Astrocyte (in vitro differentiated cells and primary cell): Measurements from ENCODE around the gene ASCC3. TPM values are rescaled to one million over a fixed set of nuclear protein-coding genes. Genes with fewer than 3 reads are reported as not detected.

Experiments
- DNase-seq: peaks from one replicate; pipeline ENCODE4 v3.0.0-alpha.2; 2010; ENCODE audit warnings: low read depth
- FAIRE-seq: peaks from 2 replicates; lab custom pipeline; 2011; peaks lifted over from hg19 to GRCh38; lab: Jason Lieb, UNC
- H2AFZ ChIP-seq: 2 replicates; pipeline ENCODE4 v1.6.0; 2012; ENCODE audit warnings: low read depth, low read length, inconsistent platforms
- H3K27ac ChIP-seq: 2 replicates; pipeline ENCODE4 v1.5.1; 2011; ENCODE audit warnings: low read depth, low read length, inconsistent platforms
- H3K27me3 ChIP-seq: 2 replicates; pipeline ENCODE4 v1.6.0; 2011; ENCODE audit warnings: low read length, inconsistent platforms; ENCODE audit not compliant: insufficient read depth
- H3K36me3 ChIP-seq: 2 replicates; pipeline ENCODE4 v1.5.1; 2011; ENCODE audit warnings: low read length, inconsistent platforms; ENCODE audit not compliant: insufficient read depth
- H3K4me1 ChIP-seq: 2 replicates; pipeline ENCODE4 v1.5.1; 2011; ENCODE audit warnings: low read length, inconsistent platforms; ENCODE audit not compliant: insufficient read depth
- H3K4me2 ChIP-seq: 2 replicates; pipeline ENCODE4 v1.6.0; 2012; ENCODE audit warnings: low read length, inconsistent platforms
- H3K4me3 ChIP-seq: 2 replicates; pipeline ENCODE4 v1.5.1; 2011; ENCODE audit warnings: low read depth, mild to moderate bottlenecking, low read length, inconsistent platforms; ENCODE audit not compliant: insufficient read depth
- H3K79me2 ChIP-seq: 2 replicates; pipeline ENCODE4 v1.6.0; 2012; ENCODE audit warnings: mild to moderate bottlenecking, low read length, inconsistent platforms; ENCODE audit not compliant: insufficient read depth
- H3K9ac ChIP-seq: 2 replicates; pipeline ENCODE4 v1.6.0; 2012; ENCODE audit warnings: mild to moderate bottlenecking, low read length, inconsistent platforms
- H3K9me3 ChIP-seq: 2 replicates; pipeline ENCODE4 v1.5.1; 2012; ENCODE audit warnings: low read depth, mild to moderate bottlenecking, low read length, inconsistent platforms; ENCODE audit not compliant: insufficient read depth
- H4K20me1 ChIP-seq: 2 replicates; pipeline ENCODE4 v1.6.0; 2012; ENCODE audit warnings: low read length, inconsistent platforms; ENCODE audit not compliant: insufficient read depth
- H3K27ac Mint-ChIP-seq: one replicate; pipeline ENCODE4 v1.8.0; 2021; ENCODE audit warnings: mild to moderate bottlenecking, mixed read lengths; ENCODE audit not compliant: unreplicated experiment
- H3K27me3 Mint-ChIP-seq: one replicate; pipeline ENCODE4 v1.8.0; 2021; ENCODE audit warnings: low read depth, mixed read lengths; ENCODE audit not compliant: unreplicated experiment
- H3K36me3 Mint-ChIP-seq: one replicate; pipeline ENCODE4 v1.8.0; 2021; ENCODE audit warnings: low read depth, mixed read lengths; ENCODE audit not compliant: unreplicated experiment
- H3K4me1 Mint-ChIP-seq: one replicate; pipeline ENCODE4 v1.8.0; 2021; ENCODE audit warnings: low read depth, mixed read lengths; ENCODE audit not compliant: unreplicated experiment
- H3K4me3 Mint-ChIP-seq: one replicate; pipeline ENCODE4 v1.8.0; 2021; ENCODE audit warnings: mild to moderate bottlenecking, moderate library complexity, mixed read lengths; ENCODE audit not compliant: unreplicated experiment
- H3K9me3 Mint-ChIP-seq: one replicate; pipeline ENCODE4 v1.8.0; 2021; ENCODE audit warnings: mild to moderate bottlenecking, mixed read lengths; ENCODE audit not compliant: unreplicated experiment
- EZH2 ChIP-seq: IDR thresholded peaks from 2 replicates; pipeline ENCODE4 v1.6.1; 2012; ENCODE audit warnings: mild to moderate bottlenecking, low read length, inconsistent platforms; ENCODE audit not compliant: insufficient read depth
- total RNA-seq: library from RNA; stranded (reverse); gene quantifications from 2 replicates; pipeline ENCODE4 v1.2.1, GENCODE V29; 2021
- TF ChIP-seq, protein P1 (sequence below): IDR thresholded peaks from 2 replicates; pipeline ENCODE4 v1.5.1; 2011; ENCODE audit warnings: low read depth, mild to moderate bottlenecking, inconsistent platforms, low read length, moderate library complexity; ENCODE audit not compliant: insufficient read depth

Gene ASCC3
- total RNA-seq, 1 donor from 2014 or later: 138 TPM

DNA sequence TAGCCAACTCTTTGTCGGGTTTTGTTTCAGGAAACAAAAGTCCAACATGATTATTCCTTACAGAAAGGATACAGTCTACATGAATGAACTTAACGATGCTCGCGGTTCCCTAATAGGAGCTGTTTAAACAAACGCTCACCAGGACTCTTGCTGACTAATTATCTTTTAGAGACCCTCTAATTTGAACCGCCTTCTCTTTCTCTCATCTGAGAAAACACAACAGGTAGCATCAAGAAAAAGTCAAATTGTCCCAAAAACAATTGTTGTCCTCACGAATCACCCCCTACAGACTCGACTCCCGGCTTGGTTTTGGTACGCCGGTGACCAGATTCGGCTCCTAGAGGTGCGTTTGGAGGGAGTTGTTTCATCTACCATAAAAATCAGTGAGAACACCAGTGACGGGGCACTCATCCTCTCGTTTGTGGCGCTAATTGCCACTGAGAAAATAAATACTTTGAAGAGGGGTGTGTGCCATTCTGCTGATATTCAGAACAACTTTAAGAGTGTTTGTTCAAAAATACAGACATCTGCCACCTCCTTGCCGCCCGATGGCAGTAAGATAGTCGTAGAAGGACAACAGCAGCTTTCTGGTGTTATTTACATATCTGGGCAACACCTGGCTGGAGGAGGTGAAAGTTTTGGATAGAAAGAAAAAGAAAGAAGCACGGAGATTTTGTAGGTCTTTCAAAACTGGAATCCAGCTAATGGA is 415.3 kb downstream of the ASCC3 start:
- peaks cover 89% of the 10 kb centered on the region for H3K27me3 Mint-ChIP-seq
- TF ChIP-seq EZH2: no peak
- TF ChIP-seq, protein P1, sequence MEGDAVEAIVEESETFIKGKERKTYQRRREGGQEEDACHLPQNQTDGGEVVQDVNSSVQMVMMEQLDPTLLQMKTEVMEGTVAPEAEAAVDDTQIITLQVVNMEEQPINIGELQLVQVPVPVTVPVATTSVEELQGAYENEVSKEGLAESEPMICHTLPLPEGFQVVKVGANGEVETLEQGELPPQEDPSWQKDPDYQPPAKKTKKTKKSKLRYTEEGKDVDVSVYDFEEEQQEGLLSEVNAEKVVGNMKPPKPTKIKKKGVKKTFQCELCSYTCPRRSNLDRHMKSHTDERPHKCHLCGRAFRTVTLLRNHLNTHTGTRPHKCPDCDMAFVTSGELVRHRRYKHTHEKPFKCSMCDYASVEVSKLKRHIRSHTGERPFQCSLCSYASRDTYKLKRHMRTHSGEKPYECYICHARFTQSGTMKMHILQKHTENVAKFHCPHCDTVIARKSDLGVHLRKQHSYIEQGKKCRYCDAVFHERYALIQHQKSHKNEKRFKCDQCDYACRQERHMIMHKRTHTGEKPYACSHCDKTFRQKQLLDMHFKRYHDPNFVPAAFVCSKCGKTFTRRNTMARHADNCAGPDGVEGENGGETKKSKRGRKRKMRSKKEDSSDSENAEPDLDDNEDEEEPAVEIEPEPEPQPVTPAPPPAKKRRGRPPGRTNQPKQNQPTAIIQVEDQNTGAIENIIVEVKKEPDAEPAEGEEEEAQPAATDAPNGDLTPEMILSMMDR: no peak
- H3K27me3 ChIP-seq: peaks cover 100% of the 10 kb centered on the region
- peaks cover 3% of the 10 kb centered on the region for H3K4me1 ChIP-seq
- H3K4me2 ChIP-seq: peak overlapping the region; percentile 79
- H4K20me1 ChIP-seq: peaks cover 14% of the 10 kb centered on the region
- peaks cover 13% of the 10 kb centered on the region for H3K9me3 ChIP-seq
- H3K79me2 ChIP-seq: no peaks in the 10 kb centered on the region
- H3K4me3 ChIP-seq: no peak overlapping the region
- DNase-seq: no peak
- H3K9ac ChIP-seq: no peak overlapping the region
- H3K9me3 Mint-ChIP-seq: peaks cover 20% of the 10 kb centered on the region
- H3K36me3 Mint-ChIP-seq: peaks cover 2% of the 10 kb centered on the region
- H3K4me3 Mint-ChIP-seq: peak overlapping the region; percentile 50
- no peaks in the 10 kb centered on the region for H3K36me3 ChIP-seq
- no peaks in the 10 kb centered on the region for H3K4me1 Mint-ChIP-seq
- peak overlapping the region; percentile 75 for H3K27ac Mint-ChIP-seq
- H3K27ac ChIP-seq: no peak overlapping the region
- peak; percentile 5 for FAIRE-seq
- H2AFZ ChIP-seq: no peak overlapping the region

DNA sequence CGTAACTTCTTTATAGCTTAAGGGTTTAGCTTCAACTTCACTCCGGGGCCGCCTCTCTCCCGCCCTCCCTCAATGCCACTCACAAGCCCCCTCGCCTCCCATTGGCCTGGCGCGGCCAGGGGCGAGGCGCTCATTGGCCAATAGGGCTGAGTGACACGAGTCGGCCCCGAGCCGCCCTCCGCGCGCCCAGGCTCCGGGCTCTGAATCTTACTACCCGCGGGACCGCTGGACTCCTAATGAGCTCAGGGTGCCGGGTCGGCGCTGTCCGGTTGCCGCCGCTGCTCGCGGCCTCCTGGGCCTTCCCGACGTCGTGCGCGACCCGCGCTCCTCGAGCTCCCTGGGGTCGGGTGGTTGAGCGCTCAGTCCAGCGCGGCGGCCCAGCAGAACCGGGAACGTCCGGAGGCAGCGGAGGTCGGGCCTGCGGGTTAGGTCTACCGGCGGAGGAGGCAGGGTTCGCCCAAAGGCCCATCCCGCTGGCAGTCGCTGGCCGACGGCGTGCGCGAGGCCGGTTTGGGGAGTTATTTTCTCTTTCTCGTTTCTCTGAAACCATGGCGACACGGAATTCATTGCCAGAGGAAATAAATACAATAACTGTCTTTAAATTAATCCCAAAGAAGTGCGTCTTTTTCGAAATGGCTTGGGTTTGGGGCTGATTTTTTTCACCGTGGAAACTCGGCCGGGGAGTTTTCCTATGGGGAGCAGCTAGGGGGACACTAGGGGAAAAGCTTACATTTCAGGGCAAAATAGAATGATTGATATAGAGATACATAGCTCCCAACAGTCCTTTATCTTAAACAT is 416.0 kb downstream of the ASCC3 start, which contains the start of gene SIM1:
Gene SIM1 (minus strand): TSS at position 19 of the 798 bp plus-strand sequence. CDS start 1,453 bp downstream, outside the sequence.
- TF ChIP-seq, protein P1: no peak
- peak; percentile 99 for TF ChIP-seq EZH2
- H3K27ac Mint-ChIP-seq: peak within 1 kb of the TSS; percentile 75

More for the DNA sequence above, 416.0 kb downstream of the ASCC3 start, which contains the start of gene SIM1:
- Histone ChIP-seq H3K4me1 (peaks cover 3% of the 10 kb centered on the region), H4K20me1 (peaks cover 14% of the 10 kb centered on the region), H3K79me2 (no peaks in the 10 kb centered on the region), H3K4me2 (peak within 1 kb of the TSS; percentile 79), H3K9ac (no peak within 1 kb of the TSS), H3K9me3 (peaks cover 13% of the 10 kb centered on the region), H3K36me3 (no peaks in the 10 kb centered on the region), H2AFZ (peak within 1 kb of the TSS; percentile 64), H3K27me3 (peaks cover 100% of the 10 kb centered on the region), H3K27ac (no peak within 1 kb of the TSS), H3K4me3 (peak within 1 kb of the TSS; percentile 40)
- Mint-ChIP-seq H3K4me3 (peak within 1 kb of the TSS; percentile 50), H3K36me3 (peaks cover 2% of the 10 kb centered on the region), H3K4me1 (no peaks in the 10 kb centered on the region), H3K27me3 (peaks cover 90% of the 10 kb centered on the region), H3K9me3 (peaks cover 20% of the 10 kb centered on the region)
- peak; percentile 40 for DNase-seq
- no peak for FAIRE-seq
